ENCODE data around the gene OR51M1.

- TF ChIP-seq POLR2AphosphoS5 (IDR thresholded peaks at IDR 0.05; ENCODE audit: borderline replicate concordance, low read depth, low read length) (no peak), FOXP2 (optimal IDR thresholded peaks at IDR 0.05; ENCODE audit: control extremely low read depth, extremely low read length, insufficient read depth) (no peak)
Observed at GRCh38 chr11:5343474-5344335, 39.9 kb upstream of the OR51M1 start, which contains the start of gene OR51B5.

Measured in SK-N-MC (cell line).